ENCODE measurements around the gene ALAS1.

DNA sequence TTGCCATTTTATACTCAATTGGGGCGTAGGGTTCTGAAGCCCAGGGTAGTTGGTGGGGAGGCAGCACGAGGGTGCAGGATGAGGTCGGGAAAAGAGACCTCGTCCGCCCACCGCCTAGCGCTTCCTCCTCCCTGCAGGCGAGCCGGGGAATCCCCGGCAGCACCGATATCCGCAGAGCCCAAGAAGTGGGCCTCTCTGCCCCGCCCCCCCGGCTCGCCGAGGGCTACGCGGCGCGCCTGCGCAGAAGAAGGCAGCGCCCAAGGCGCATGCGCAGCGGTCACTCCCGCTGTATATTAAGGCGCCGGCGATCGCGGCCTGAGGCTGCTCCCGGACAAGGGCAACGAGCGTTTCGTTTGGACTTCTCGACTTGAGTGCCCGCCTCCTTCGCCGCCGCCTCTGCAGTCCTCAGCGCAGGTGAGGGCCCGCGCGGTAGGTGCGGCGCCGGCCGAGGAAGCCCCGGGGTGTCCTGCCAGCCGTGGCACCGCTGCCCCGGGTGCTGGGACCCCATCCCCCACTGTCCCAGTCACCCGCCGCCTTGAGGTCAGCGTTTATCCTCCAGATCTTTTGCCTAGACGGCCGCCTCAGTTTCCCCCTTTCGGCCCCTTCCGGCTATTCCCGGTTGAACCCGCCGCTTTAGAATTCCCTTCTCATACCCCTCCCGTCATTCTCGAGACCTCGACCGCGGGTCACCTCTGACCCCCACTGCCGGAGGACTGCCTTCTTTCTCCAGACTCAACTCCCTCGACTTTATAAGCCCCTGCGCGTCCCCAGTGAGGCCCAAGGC lies at the start of gene ALAS1:
- TF ChIP-seq, protein P1, sequence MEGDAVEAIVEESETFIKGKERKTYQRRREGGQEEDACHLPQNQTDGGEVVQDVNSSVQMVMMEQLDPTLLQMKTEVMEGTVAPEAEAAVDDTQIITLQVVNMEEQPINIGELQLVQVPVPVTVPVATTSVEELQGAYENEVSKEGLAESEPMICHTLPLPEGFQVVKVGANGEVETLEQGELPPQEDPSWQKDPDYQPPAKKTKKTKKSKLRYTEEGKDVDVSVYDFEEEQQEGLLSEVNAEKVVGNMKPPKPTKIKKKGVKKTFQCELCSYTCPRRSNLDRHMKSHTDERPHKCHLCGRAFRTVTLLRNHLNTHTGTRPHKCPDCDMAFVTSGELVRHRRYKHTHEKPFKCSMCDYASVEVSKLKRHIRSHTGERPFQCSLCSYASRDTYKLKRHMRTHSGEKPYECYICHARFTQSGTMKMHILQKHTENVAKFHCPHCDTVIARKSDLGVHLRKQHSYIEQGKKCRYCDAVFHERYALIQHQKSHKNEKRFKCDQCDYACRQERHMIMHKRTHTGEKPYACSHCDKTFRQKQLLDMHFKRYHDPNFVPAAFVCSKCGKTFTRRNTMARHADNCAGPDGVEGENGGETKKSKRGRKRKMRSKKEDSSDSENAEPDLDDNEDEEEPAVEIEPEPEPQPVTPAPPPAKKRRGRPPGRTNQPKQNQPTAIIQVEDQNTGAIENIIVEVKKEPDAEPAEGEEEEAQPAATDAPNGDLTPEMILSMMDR (IDR thresholded peaks at IDR 0.05; ENCODE audit: low read length): no peak
- no peak for TF ChIP-seq EZH2 (IDR thresholded peaks at IDR 0.05; ENCODE audit: borderline replicate concordance, low read length)
